Liver (tissue), 9 donors: ENCODE measurements around the gene SCAMP4. TPM values are rescaled to one million over a fixed set of nuclear protein-coding genes. Genes with fewer than 3 reads are reported as not detected.

Experiments used
- DNase-seq: peaks from one replicate; pipeline ENCODE4 v3.0.0-alpha.2; 2017; ENCODE audit warnings: low spot score
- H3K27ac ChIP-seq, 2 donors: one replicate each; pipeline ENCODE4 v1.7.0; 2013; ENCODE audit warnings: inconsistent platforms in 2 of 2, low read length in 2 of 2, control low read depth in 1 of 2, low read depth in 1 of 2, mild to moderate bottlenecking in 1 of 2
- H3K27me3 ChIP-seq, 4 donors: one replicate each; pipeline versions ENCODE4 v1.6.1 to v1.7.0; 2013; ENCODE audit warnings: low read length in 3 of 4, inconsistent platforms in 1 of 4, mild to moderate bottlenecking in 1 of 4, moderate library complexity in 1 of 4; ENCODE audit not compliant: control insufficient read depth in 4 of 4, insufficient read depth in 4 of 4
- H3K36me3 ChIP-seq, 4 donors: one replicate each; pipeline versions ENCODE4 v1.6.1 to v1.7.0; 2013; ENCODE audit warnings: low read length in 3 of 4, mild to moderate bottlenecking in 3 of 4, low read depth in 1 of 4, moderate library complexity in 1 of 4; ENCODE audit not compliant: control insufficient read depth in 4 of 4, insufficient read depth in 3 of 4
- H3K4me1 ChIP-seq, 4 donors: one replicate each; pipeline versions ENCODE4 v1.6.1 to v1.7.0; 2013; ENCODE audit warnings: low read length in 3 of 4, mild to moderate bottlenecking in 3 of 4, moderate library complexity in 1 of 4; ENCODE audit not compliant: control insufficient read depth in 4 of 4, insufficient read depth in 4 of 4
- H3K4me3 ChIP-seq, 3 donors: one replicate each; pipeline versions ENCODE4 v1.6.1 to v1.7.0; 2013; ENCODE audit warnings: low read length in 3 of 3, control low read depth in 1 of 3, low read depth in 1 of 3, mild to moderate bottlenecking in 1 of 3
- H3K9ac ChIP-seq, 2 donors: one replicate each; pipeline ENCODE4 v1.7.0; 2013; ENCODE audit warnings: low read length in 2 of 2, mild to moderate bottlenecking in 2 of 2, moderate library complexity in 2 of 2, control low read depth in 1 of 2, low read depth in 1 of 2
- H3K9me3 ChIP-seq, 4 donors: one replicate each; pipeline versions ENCODE4 v1.6.1 to v1.7.0; 2013; ENCODE audit warnings: low read length in 3 of 4; ENCODE audit not compliant: control insufficient read depth in 4 of 4
- EGR1 ChIP-seq, 2 donors: IDR thresholded peaks; 2 replicates each; pipeline ENCODE4 v1.6.1; 2016 to 2018; ENCODE audit warnings: antibody characterized with exemption in 2 of 2, low read depth in 2 of 2
- FOXA1 ChIP-seq: IDR thresholded peaks from 2 replicates; pipeline ENCODE4 v1.6.1; 2016; ENCODE audit warnings: antibody characterized with exemption
- HNF4G ChIP-seq: IDR thresholded peaks from 2 replicates; pipeline ENCODE4 v1.6.1; 2016; ENCODE audit warnings: antibody characterized with exemption
- NR2F2 ChIP-seq: IDR thresholded peaks from 2 replicates; pipeline ENCODE4 v1.6.1; 2016; ENCODE audit warnings: antibody characterized with exemption
- RAD21 ChIP-seq, 2 donors: IDR thresholded peaks; 2 replicates each; pipeline ENCODE4 v1.6.1; 2016; ENCODE audit warnings: antibody characterized with exemption in 2 of 2, mild to moderate bottlenecking in 2 of 2
- TAF1 ChIP-seq: conservative IDR thresholded peaks from 2 replicates; pipeline ENCODE4 v1.6.1; 2016; ENCODE audit warnings: antibody characterized with exemption, mild to moderate bottlenecking
- YY1 ChIP-seq: IDR thresholded peaks from 2 replicates; pipeline ENCODE4 v1.6.1; 2016; ENCODE audit warnings: antibody characterized with exemption, mild to moderate bottlenecking
- ZBTB33 ChIP-seq: IDR thresholded peaks from 2 replicates; pipeline ENCODE4 v1.6.1; 2016; ENCODE audit warnings: antibody characterized with exemption
- WGBS: extraction: QIAGEN DNeasy Blood & Tissue Kit; methylation state at CpG from one replicate; pipeline ENCODE4 v1.1.7; 2013; 5-methylcytosine and 5-hydroxymethylcytosine counted together
- polyA plus RNA-seq, 2 donors: library from polyadenylated mRNA; stranded (reverse) in 1 of 2; unstranded in 1 of 2; fragments of 200-250 nt in 1 of 2; fragments of >200 nt in 1 of 2; fragmentation: Nextera tagmentation in 1 of 2; extraction: Ambion mirVana in 1 of 2; gene quantifications; one replicate each; pipeline versions ENCODE4 v1.2.1 to v1.2.3, GENCODE V29; 2013 to 2015
- total RNA-seq, 2 donors: library from RNA; depleted of rRNA; stranded (reverse); fragments of >200 nt; gene quantifications; one replicate each; pipeline ENCODE4 v1.2.3, GENCODE V29; 2014
- TF ChIP-seq, protein P1 (sequence below): IDR thresholded peaks from 2 replicates; pipeline ENCODE4 v1.6.1; 2016; ENCODE audit warnings: antibody characterized with exemption
- TF ChIP-seq, protein P2 (sequence below): IDR thresholded peaks from 2 replicates; pipeline ENCODE4 v1.6.1; 2016; ENCODE audit warnings: antibody characterized with exemption, mild to moderate bottlenecking
- donor health status: healthy.
- donor health status: healthy.
- donor health status: healthy.
- donor health status: healthy.
- donor health status: healthy.

The SCAMP4 gene
- total and polyA plus RNA-seq, 4 donors: 13.0 to 22.1 (median 16.6) TPM

- DNase-seq: no peak
- no peak overlapping the region for H3K9ac ChIP-seq
- H3K4me1 ChIP-seq: peaks cover 0 to 10% (median 5%) of the 10 kb centered on the region in 4 donors
- H3K27ac ChIP-seq: no peak overlapping the region
- no peaks in the 10 kb centered on the region for H3K9me3 ChIP-seq
- peaks cover 0 to 10% (median under 1%) of the 10 kb centered on the region in 4 donors for H3K36me3 ChIP-seq
- 91% methylated on average over 28 of the region's 28 CpGs for WGBS
- H3K27me3 ChIP-seq: no peaks in the 10 kb centered on the region
- no peak overlapping the region for H3K4me3 ChIP-seq
- no peak for TF ChIP-seq RAD21 (IDR thresholded peaks at IDR 0.05)
- TF ChIP-seq ZBTB33: no peak
- no peak for TF ChIP-seq NR2F2
- no peak for TF ChIP-seq TAF1
- TF ChIP-seq HNF4G: no peak
- TF ChIP-seq, protein P1, sequence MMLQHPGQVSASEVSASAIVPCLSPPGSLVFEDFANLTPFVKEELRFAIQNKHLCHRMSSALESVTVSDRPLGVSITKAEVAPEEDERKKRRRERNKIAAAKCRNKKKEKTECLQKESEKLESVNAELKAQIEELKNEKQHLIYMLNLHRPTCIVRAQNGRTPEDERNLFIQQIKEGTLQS: no peak
- TF ChIP-seq YY1: no peak
- TF ChIP-seq EGR1 (IDR thresholded peaks at IDR 0.05; ENCODE audit: low read depth in 2 of 2): no peak
- TF ChIP-seq FOXA1: no peak
Measured at GRCh38 chr19:1956868-1957492, 51.8 kb downstream of the SCAMP4 start.

DNA sequence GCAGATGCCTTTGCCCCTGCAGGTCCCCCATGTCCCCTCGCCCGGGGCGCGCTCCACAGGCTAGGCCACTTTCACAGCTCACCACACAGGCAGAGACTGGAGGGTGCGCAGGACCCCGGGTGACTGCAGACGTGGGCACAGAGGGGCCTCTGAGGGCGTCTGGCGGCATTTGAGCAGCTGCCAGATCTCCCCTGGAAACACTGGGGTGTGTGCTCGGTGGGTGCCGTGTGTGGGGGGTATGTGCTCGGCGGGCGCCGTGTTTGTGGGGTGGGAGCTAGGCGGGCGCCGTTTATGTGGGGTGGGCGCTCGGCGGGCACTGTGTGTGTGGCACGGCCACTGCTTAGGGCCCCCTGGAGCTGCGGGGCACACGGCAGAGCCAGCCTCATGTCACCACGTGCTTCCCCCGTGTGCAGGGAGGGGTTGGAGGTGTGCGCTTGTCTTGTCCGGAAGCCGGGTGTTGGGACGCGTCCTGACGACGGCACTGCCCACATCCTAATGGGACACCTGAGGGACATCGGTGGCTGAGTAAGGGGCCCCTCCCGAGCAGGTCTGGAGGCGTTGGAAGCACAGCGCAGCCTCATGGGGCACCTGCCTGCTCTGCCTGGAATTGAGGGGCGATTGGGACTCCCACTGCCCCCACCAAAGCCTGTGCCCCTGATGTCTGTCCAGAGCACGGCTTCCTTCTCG, 52.5 kb downstream of the SCAMP4 start:
- no peak for DNase-seq
- TF ChIP-seq, protein P2, sequence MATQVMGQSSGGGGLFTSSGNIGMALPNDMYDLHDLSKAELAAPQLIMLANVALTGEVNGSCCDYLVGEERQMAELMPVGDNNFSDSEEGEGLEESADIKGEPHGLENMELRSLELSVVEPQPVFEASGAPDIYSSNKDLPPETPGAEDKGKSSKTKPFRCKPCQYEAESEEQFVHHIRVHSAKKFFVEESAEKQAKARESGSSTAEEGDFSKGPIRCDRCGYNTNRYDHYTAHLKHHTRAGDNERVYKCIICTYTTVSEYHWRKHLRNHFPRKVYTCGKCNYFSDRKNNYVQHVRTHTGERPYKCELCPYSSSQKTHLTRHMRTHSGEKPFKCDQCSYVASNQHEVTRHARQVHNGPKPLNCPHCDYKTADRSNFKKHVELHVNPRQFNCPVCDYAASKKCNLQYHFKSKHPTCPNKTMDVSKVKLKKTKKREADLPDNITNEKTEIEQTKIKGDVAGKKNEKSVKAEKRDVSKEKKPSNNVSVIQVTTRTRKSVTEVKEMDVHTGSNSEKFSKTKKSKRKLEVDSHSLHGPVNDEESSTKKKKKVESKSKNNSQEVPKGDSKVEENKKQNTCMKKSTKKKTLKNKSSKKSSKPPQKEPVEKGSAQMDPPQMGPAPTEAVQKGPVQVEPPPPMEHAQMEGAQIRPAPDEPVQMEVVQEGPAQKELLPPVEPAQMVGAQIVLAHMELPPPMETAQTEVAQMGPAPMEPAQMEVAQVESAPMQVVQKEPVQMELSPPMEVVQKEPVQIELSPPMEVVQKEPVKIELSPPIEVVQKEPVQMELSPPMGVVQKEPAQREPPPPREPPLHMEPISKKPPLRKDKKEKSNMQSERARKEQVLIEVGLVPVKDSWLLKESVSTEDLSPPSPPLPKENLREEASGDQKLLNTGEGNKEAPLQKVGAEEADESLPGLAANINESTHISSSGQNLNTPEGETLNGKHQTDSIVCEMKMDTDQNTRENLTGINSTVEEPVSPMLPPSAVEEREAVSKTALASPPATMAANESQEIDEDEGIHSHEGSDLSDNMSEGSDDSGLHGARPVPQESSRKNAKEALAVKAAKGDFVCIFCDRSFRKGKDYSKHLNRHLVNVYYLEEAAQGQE: no peak
- no peak overlapping the region for H3K4me3 ChIP-seq
- no peaks in the 10 kb centered on the region for H3K27me3 ChIP-seq
- H3K9ac ChIP-seq: no peak overlapping the region
- peaks cover 0 to 10% (median 5%) of the 10 kb centered on the region in 4 donors for H3K4me1 ChIP-seq
- 94% methylated on average over 40 of the region's 40 CpGs for WGBS
- H3K27ac ChIP-seq: no peak overlapping the region
- peaks cover 0 to 11% (median 0%) of the 10 kb centered on the region in 4 donors for H3K36me3 ChIP-seq
- H3K9me3 ChIP-seq: no peaks in the 10 kb centered on the region
